NT2/D1 (cell line): ENCODE results near the gene PADI4.

Experiments
- SUZ12 ChIP-seq: IDR thresholded peaks from 2 replicates; pipeline ENCODE4 v1.6.1; 2011; ENCODE audit not compliant: insufficient read length, insufficient read depth; ENCODE audit errors: extremely low read depth
- YY1 ChIP-seq: IDR thresholded peaks from 2 replicates; pipeline ENCODE4 v1.6.1; 2011; ENCODE audit not compliant: insufficient read length, insufficient read depth
- ZNF274 ChIP-seq: IDR thresholded peaks from 2 replicates; pipeline ENCODE4 v1.6.1; 2011; ENCODE audit warnings: mild to moderate bottlenecking, low read depth, low read length

DNA sequence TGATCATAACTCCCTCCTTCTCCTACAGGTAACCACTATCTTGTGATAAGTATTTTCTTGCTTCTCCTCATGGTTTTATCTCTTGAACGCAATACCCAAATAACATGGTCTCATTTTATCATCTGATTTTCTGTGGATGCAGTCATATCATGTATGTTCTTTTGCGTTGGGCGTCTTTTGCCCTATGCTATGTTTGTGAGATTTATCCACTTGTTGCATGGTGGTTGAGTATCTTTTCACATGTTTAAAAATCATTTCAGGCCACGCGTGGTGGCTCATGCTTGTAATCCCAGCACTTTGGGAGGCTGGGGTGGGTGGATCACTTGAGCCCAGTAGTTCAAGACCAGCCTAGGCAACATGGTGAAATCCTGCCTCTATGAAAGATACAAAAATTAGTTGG lies 43.5 kb upstream of the PADI4 start:
- no peak for TF ChIP-seq YY1
- TF ChIP-seq SUZ12 = no peak
- TF ChIP-seq ZNF274 = no peak
